K562 (cell line): Measurements from ENCODE around the gene RAB1B.

Experiments used
- CEBPB ChIP-seq: fragments of 450-650 bp; IDR thresholded peaks from 2 replicates; pipeline ENCODE4 v1.6.1; 2016; ENCODE audit warnings: missing genetic modification characterization, missing compliant biosample characterization
- CTCF ChIP-seq, 3 experiments: IDR thresholded peaks in 2 of 3; conservative IDR thresholded peaks in 1 of 3; 2 replicates each; pipeline ENCODE4 v1.5.1; 2011 to 2012; ENCODE audit warnings: low read length in 3 of 3, mild to moderate bottlenecking in 3 of 3, control low read depth in 2 of 3, improper control_type of control experiment in 1 of 3, inconsistent platforms in 1 of 3, low read depth in 1 of 3, mixed read lengths in 1 of 3, moderate library complexity in 1 of 3; ENCODE audit not compliant: insufficient read depth in 2 of 3
- MLLT1 ChIP-seq, 2 experiments: fragments of 450-650 bp; IDR thresholded peaks; 2 replicates each; pipeline ENCODE4 v1.6.1; 2016
- RAD21 ChIP-seq, 2 experiments: fragments of 250-450 bp in 1 of 2; fragments of 450-650 bp in 1 of 2; sonication (Bioruptor Pico) in 1 of 2; formaldehyde crosslinking in 1 of 2; IDR thresholded peaks in 1 of 2; conservative IDR thresholded peaks in 1 of 2; 2 replicates each; pipeline versions ENCODE4 v1.4.0 to v1.8.0; 2020 to 2022; ENCODE audit warnings: mild to moderate bottlenecking in 2 of 2, moderate library complexity in 1 of 2
- RERE ChIP-seq: sonication (generic); formaldehyde crosslinking; IDR thresholded peaks from 2 replicates; pipeline ENCODE4 v1.8.0; 2023; ENCODE audit warnings: missing genetic modification reagents, mild to moderate bottlenecking, borderline replicate concordance
- TF ChIP-seq, protein P1 (sequence below): sonication (generic); formaldehyde crosslinking; IDR thresholded peaks from 2 replicates; pipeline ENCODE4 v1.5.0; 2020; ENCODE audit warnings: missing genetic modification reagents

GRCh38 chr11:66230978-66231377, 37.5 kb upstream of the RAB1B start:
- TF ChIP-seq RERE (CRISPR knock-in tag) (no peak), CTCF (IDR thresholded peaks at IDR 0.05 in 2 of 3, conservative IDR thresholded peaks at IDR 0.05 in 1 of 3; ENCODE audit: insufficient read depth in 2 of 3, low read depth in 1 of 3, low read length in 3 of 3) (no peak), RAD21 (CRISPR knock-in tag; conservative IDR thresholded peaks at IDR 0.05 in 1 of 2, IDR thresholded peaks at IDR 0.05 in 1 of 2) (no peak), CEBPB (tag) (no peak), MLLT1 (IDR thresholded peaks at IDR 0.05) (no peak)
- TF ChIP-seq, protein P1, sequence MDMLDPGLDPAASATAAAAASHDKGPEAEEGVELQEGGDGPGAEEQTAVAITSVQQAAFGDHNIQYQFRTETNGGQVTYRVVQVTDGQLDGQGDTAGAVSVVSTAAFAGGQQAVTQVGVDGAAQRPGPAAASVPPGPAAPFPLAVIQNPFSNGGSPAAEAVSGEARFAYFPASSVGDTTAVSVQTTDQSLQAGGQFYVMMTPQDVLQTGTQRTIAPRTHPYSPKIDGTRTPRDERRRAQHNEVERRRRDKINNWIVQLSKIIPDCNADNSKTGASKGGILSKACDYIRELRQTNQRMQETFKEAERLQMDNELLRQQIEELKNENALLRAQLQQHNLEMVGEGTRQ (CRISPR knock-in tag), result no peak
